Neural progenitor cell (in vitro differentiated cells): ENCODE results near the gene CHST10. TPM values are rescaled to one million over a fixed set of nuclear protein-coding genes. Genes with fewer than 3 reads are reported as not detected.

Experiments
- DNase-seq: peaks from one replicate; pipeline ENCODE4 v3.0.0-alpha.2; 2016; ENCODE audit warnings: low spot score
- H2AFZ ChIP-seq: fragments of 200-600 bp; sonication (generic); replicated peaks from 2 replicates; pipeline ENCODE4 v1.6.1; 2016; ENCODE audit warnings: antibody characterized with exemption
- H3F3A ChIP-seq: fragments of 200-600 bp; sonication (generic); 2 replicates; pipeline ENCODE4 v1.6.1; 2016; ENCODE audit warnings: antibody characterized with exemption, low read depth
- H3K27ac ChIP-seq: fragments of 200-600 bp; sonication (generic); 2 replicates; pipeline ENCODE4 v1.5.1; 2016; ENCODE audit warnings: mild to moderate bottlenecking
- H3K27me3 ChIP-seq: fragments of 200-600 bp; sonication (generic); 2 replicates; pipeline ENCODE4 v1.6.1; 2016; ENCODE audit warnings: mild to moderate bottlenecking, moderate library complexity
- H3K36me3 ChIP-seq: fragments of 200-600 bp; sonication (generic); 2 replicates; pipeline ENCODE4 v1.5.1; 2016
- H3K4me1 ChIP-seq: fragments of 200-600 bp; sonication (generic); 2 replicates; pipeline ENCODE4 v1.6.1; 2016; ENCODE audit warnings: mixed run types
- H3K4me2 ChIP-seq: fragments of 200-600 bp; sonication (generic); 2 replicates; pipeline ENCODE4 v1.6.1; 2016
- H3K4me3 ChIP-seq: fragments of 200-600 bp; sonication (generic); 2 replicates; pipeline ENCODE4 v1.5.1; 2016
- H3K79me2 ChIP-seq: fragments of 200-600 bp; sonication (generic); 2 replicates; pipeline ENCODE4 v1.6.1; 2016; ENCODE audit warnings: low read depth
- H3K9ac ChIP-seq: fragments of 200-600 bp; sonication (generic); 2 replicates; pipeline ENCODE4 v1.6.1; 2016
- H3K9me3 ChIP-seq: fragments of 200-600 bp; sonication (generic); 2 replicates; pipeline ENCODE4 v1.5.1; 2016; ENCODE audit warnings: low read depth
- H4K20me1 ChIP-seq: fragments of 200-600 bp; sonication (generic); 2 replicates; pipeline ENCODE4 v1.6.1; 2016; ENCODE audit warnings: low read depth
- H3K27ac Mint-ChIP-seq: 3 replicates; pipeline ENCODE4 v1.8.0; 2021; ENCODE audit warnings: mixed read lengths
- H3K27me3 Mint-ChIP-seq: 2 replicates; pipeline ENCODE4 v1.8.0; 2022; ENCODE audit warnings: low read depth, mild to moderate bottlenecking, inconsistent platforms, moderate library complexity, mixed read lengths; ENCODE audit not compliant: insufficient read depth
- H3K36me3 Mint-ChIP-seq: 3 replicates; pipeline ENCODE4 v1.8.0; 2021; ENCODE audit warnings: mixed read lengths
- H3K4me1 Mint-ChIP-seq: 3 replicates; pipeline ENCODE4 v1.8.0; 2021; ENCODE audit warnings: mixed read lengths
- H3K4me3 Mint-ChIP-seq: 3 replicates; pipeline ENCODE4 v1.8.0; 2021; ENCODE audit warnings: mild to moderate bottlenecking, moderate library complexity, mixed read lengths
- H3K9me3 Mint-ChIP-seq: 3 replicates; pipeline ENCODE4 v1.8.0; 2020; ENCODE audit warnings: mixed read lengths
- CTCF ChIP-seq: fragments of 200-600 bp; sonication (generic); IDR thresholded peaks from 2 replicates; pipeline ENCODE4 v1.5.1; 2017; ENCODE audit warnings: antibody characterized with exemption, mild to moderate bottlenecking
- EZH2 ChIP-seq: fragments of 200-600 bp; sonication (generic); IDR thresholded peaks from 2 replicates; pipeline ENCODE4 v1.6.1; 2017; ENCODE audit warnings: antibody characterized with exemption, mild to moderate bottlenecking, moderate library complexity
- EZH2phosphoT487 ChIP-seq: fragments of 200-600 bp; sonication (generic); IDR thresholded peaks from 2 replicates; pipeline ENCODE4 v1.6.1; 2017; ENCODE audit warnings: antibody characterized with exemption
- total RNA-seq: library from RNA; depleted of rRNA; stranded (reverse); fragments of >200 nt; gene quantifications from 2 replicates; pipeline ENCODE4 v1.2.3, GENCODE V29; 2015; ENCODE audit warnings: low replicate concordance

CHST10 gene
- total RNA-seq, 1 donor from 2014 or later = 28.1 TPM

GRCh38 chr2:100399714-100400113, 17.8 kb downstream of the CHST10 start:
- TF ChIP-seq EZH2 = no peak
- no peak for TF ChIP-seq EZH2phosphoT487
- no peak for TF ChIP-seq CTCF
- no peak for DNase-seq

GRCh38 chr2:100397976-100398375, 19.5 kb downstream of the CHST10 start:
- Histone ChIP-seq H3F3A (no peaks in the 10 kb centered on the region), H4K20me1 (no peaks in the 10 kb centered on the region), H3K9me3 (no peaks in the 10 kb centered on the region), H3K9ac (no peak overlapping the region), H3K36me3 (no peaks in the 10 kb centered on the region), H3K27me3 (no peaks in the 10 kb centered on the region), H3K79me2 (no peaks in the 10 kb centered on the region), H3K4me1 (no peaks in the 10 kb centered on the region), H3K4me2 (no peak overlapping the region), H3K27ac (no peak overlapping the region), H2AFZ (no peak overlapping the region), H3K4me3 (no peak overlapping the region)
- Mint-ChIP-seq H3K27ac (no peak overlapping the region), H3K9me3 (no peaks in the 10 kb centered on the region), H3K36me3 (peaks cover 29% of the 10 kb centered on the region), H3K4me3 (no peak overlapping the region), H3K27me3 (peaks cover 4% of the 10 kb centered on the region), H3K4me1 (no peaks in the 10 kb centered on the region)
- DNase-seq = no peak
- TF ChIP-seq CTCF = no peak
- no peak for TF ChIP-seq EZH2phosphoT487
- no peak for TF ChIP-seq EZH2

More at GRCh38 chr2:100399714-100400113, 17.8 kb downstream of the CHST10 start:
- Histone ChIP-seq H3F3A (peaks cover 5% of the 10 kb centered on the region), H2AFZ (no peak overlapping the region), H3K27ac (no peak overlapping the region), H3K79me2 (no peaks in the 10 kb centered on the region), H3K9me3 (no peaks in the 10 kb centered on the region), H3K4me1 (peaks cover 7% of the 10 kb centered on the region), H3K4me3 (no peak overlapping the region), H4K20me1 (peaks cover 9% of the 10 kb centered on the region), H3K27me3 (no peaks in the 10 kb centered on the region), H3K9ac (no peak overlapping the region), H3K36me3 (no peaks in the 10 kb centered on the region), H3K4me2 (no peak overlapping the region)
- no peak overlapping the region for H3K4me3 Mint-ChIP-seq
- peaks cover 6% of the 10 kb centered on the region for H3K27me3 Mint-ChIP-seq
- H3K27ac Mint-ChIP-seq = no peak overlapping the region
- H3K36me3 Mint-ChIP-seq = peaks cover 28% of the 10 kb centered on the region
- peaks cover 3% of the 10 kb centered on the region for H3K4me1 Mint-ChIP-seq
- H3K9me3 Mint-ChIP-seq = no peaks in the 10 kb centered on the region

GRCh38 chr2:100397118-100397860, 20.2 kb downstream of the CHST10 start:
- Histone ChIP-seq H2AFZ (no peak overlapping the region), H3K4me1 (no peaks in the 10 kb centered on the region), H3K9me3 (no peaks in the 10 kb centered on the region), H3K4me3 (no peak overlapping the region), H3K4me2 (no peak overlapping the region), H3K9ac (no peak overlapping the region), H3K27ac (no peak overlapping the region), H3K27me3 (no peaks in the 10 kb centered on the region), H3K36me3 (no peaks in the 10 kb centered on the region), H3F3A (no peaks in the 10 kb centered on the region), H3K79me2 (no peaks in the 10 kb centered on the region), H4K20me1 (no peaks in the 10 kb centered on the region)
- no peak for DNase-seq
- Mint-ChIP-seq H3K9me3 (no peaks in the 10 kb centered on the region), H3K4me3 (no peak overlapping the region), H3K27me3 (peaks cover 6% of the 10 kb centered on the region), H3K4me1 (no peaks in the 10 kb centered on the region), H3K36me3 (peaks cover 31% of the 10 kb centered on the region), H3K27ac (no peak overlapping the region)
- TF ChIP-seq EZH2phosphoT487 (no peak), EZH2 (no peak), CTCF (no peak)
